Stomach (tissue), 4 donors: Measurements from ENCODE around the gene POLR3B.

Experiments used
- POLR2A ChIP-seq, 4 donors: fragments of 450-650 bp; IDR thresholded peaks; one replicate each; pipeline ENCODE4 v1.6.1; 2016; ENCODE audit warnings: antibody characterized with exemption in 4 of 4, control low read depth in 2 of 4, mild to moderate bottlenecking in 1 of 4, moderate library complexity in 1 of 4
- POLR2AphosphoS5 ChIP-seq, 3 donors: sonication (generic); formaldehyde crosslinking; IDR thresholded peaks; one replicate each; pipeline ENCODE4 v1.6.1; 2016; ENCODE audit warnings: antibody characterized with exemption in 3 of 3
- TF ChIP-seq, protein P1 (sequence below), 7 experiments: fragments of 450-650 bp in 4 of 7; fragments of 200-600 bp in 3 of 7; sonication (generic) in 3 of 7; IDR thresholded peaks; one replicate each; pipeline ENCODE4 v1.5.1; 2016 to 2019; ENCODE audit warnings: antibody characterized with exemption in 7 of 7, control low read depth in 2 of 7, mild to moderate bottlenecking in 1 of 7

GRCh38 chr12:106386813-106387535 is 29.4 kb downstream of the POLR3B start:
- TF ChIP-seq, protein P1, sequence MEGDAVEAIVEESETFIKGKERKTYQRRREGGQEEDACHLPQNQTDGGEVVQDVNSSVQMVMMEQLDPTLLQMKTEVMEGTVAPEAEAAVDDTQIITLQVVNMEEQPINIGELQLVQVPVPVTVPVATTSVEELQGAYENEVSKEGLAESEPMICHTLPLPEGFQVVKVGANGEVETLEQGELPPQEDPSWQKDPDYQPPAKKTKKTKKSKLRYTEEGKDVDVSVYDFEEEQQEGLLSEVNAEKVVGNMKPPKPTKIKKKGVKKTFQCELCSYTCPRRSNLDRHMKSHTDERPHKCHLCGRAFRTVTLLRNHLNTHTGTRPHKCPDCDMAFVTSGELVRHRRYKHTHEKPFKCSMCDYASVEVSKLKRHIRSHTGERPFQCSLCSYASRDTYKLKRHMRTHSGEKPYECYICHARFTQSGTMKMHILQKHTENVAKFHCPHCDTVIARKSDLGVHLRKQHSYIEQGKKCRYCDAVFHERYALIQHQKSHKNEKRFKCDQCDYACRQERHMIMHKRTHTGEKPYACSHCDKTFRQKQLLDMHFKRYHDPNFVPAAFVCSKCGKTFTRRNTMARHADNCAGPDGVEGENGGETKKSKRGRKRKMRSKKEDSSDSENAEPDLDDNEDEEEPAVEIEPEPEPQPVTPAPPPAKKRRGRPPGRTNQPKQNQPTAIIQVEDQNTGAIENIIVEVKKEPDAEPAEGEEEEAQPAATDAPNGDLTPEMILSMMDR (IDR thresholded peaks at IDR 0.05) = no peak
- TF ChIP-seq POLR2A (IDR thresholded peaks at IDR 0.05) = no peak
- no peak for TF ChIP-seq POLR2AphosphoS5 (IDR thresholded peaks at IDR 0.05)
